H1 (cell line): ENCODE results near the gene TM9SF2. TPM values are rescaled to one million over a fixed set of nuclear protein-coding genes. Genes with fewer than 3 reads are reported as not detected.

Source experiments
- CTCF ChIA-PET: fragments of 300-600 bp; sonication (Branson Sonifier 250); formaldehyde crosslinking; loops from one replicate; lab custom pipeline; 2021; ENCODE audit not compliant: partially characterized antibody; lab: Charles Lee
- POLR2A ChIA-PET: fragments of 300-600 bp; sonication (Branson Sonifier 250); formaldehyde crosslinking; loops from one replicate; lab custom pipeline; 2021; ENCODE audit warnings: inconsistent platforms; ENCODE audit not compliant: partially characterized antibody; lab: Charles Lee
- DNase-seq, 2 experiments: peaks; one replicate each; pipeline versions ENCODE4 v3.0.0 to v3.0.0-alpha.2; 2010 to 2022; ENCODE audit warnings: low spot score in 2 of 2, low read depth in 1 of 2, mixed read lengths in 1 of 2
- FAIRE-seq: peaks from 2 replicates; lab custom pipeline; 2011; peaks lifted over from hg19 to GRCh38; lab: Jason Lieb, UNC
- H2AFZ ChIP-seq: 2 replicates; pipeline ENCODE4 v1.8.1; 2012; ENCODE audit warnings: low read length, inconsistent platforms
- H2AK5ac ChIP-seq: 2 replicates; pipeline ENCODE4 v1.6.1; 2013; ENCODE audit warnings: low read depth, low read length
- H2BK120ac ChIP-seq: replicated peaks from 2 replicates; pipeline ENCODE3; 2013; ENCODE audit warnings: low read depth, low read length, inconsistent platforms
- H2BK12ac ChIP-seq: 2 replicates; pipeline ENCODE4 v1.6.1; 2013; ENCODE audit warnings: low read depth, low read length
- H2BK15ac ChIP-seq: 2 replicates; pipeline ENCODE4 v1.6.1; 2013; ENCODE audit warnings: low read length
- H2BK20ac ChIP-seq: 2 replicates; pipeline ENCODE4 v1.6.1; 2013; ENCODE audit warnings: low read length
- H2BK5ac ChIP-seq: 2 replicates; pipeline ENCODE4 v1.6.1; 2013; ENCODE audit warnings: low read depth, low read length
- H3K14ac ChIP-seq: 2 replicates; pipeline ENCODE4 v1.6.1; 2013; ENCODE audit warnings: inconsistent platforms; ENCODE audit not compliant: insufficient read length
- H3K18ac ChIP-seq: 2 replicates; pipeline ENCODE4 v1.6.1; 2013; ENCODE audit warnings: low read length; ENCODE audit errors: extremely low read depth
- H3K23ac ChIP-seq: 2 replicates; pipeline ENCODE4 v1.6.1; 2013; ENCODE audit warnings: inconsistent platforms; ENCODE audit not compliant: insufficient read length
- H3K23me2 ChIP-seq: 2 replicates; pipeline ENCODE4 v1.6.1; 2013; ENCODE audit warnings: low read depth, low read length
- H3K27ac ChIP-seq: 2 replicates; pipeline ENCODE4 v1.6.1; 2011; ENCODE audit warnings: low read depth, low read length, inconsistent platforms
- H3K27me3 ChIP-seq, 4 experiments: replicated peaks in 1 of 4; 1 replicate in 1 of 4; 2 replicates in 3 of 4; pipeline versions ENCODE4 v1.6.1 to v1.8.1; 2011 to 2013; ENCODE audit warnings: low read length in 3 of 4, mild to moderate bottlenecking in 3 of 4, inconsistent platforms in 2 of 4, mixed read lengths in 2 of 4, moderate library complexity in 1 of 4; ENCODE audit not compliant: control insufficient read depth in 3 of 4, insufficient read depth in 3 of 4; ENCODE audit errors: extremely low read depth in 1 of 4
- H3K36me3 ChIP-seq, 4 experiments: 2 replicates each; pipeline versions ENCODE4 v1.6.1 to v1.8.1; 2011 to 2013; ENCODE audit warnings: mild to moderate bottlenecking in 4 of 4, low read length in 3 of 4, moderate library complexity in 2 of 4, control low read depth in 1 of 4, inconsistent platforms in 1 of 4; ENCODE audit not compliant: insufficient read depth in 4 of 4, control insufficient read depth in 2 of 4
- H3K4ac ChIP-seq: replicated peaks from 2 replicates; pipeline ENCODE3; 2013; ENCODE audit warnings: low read length, low read depth, mixed read lengths, inconsistent platforms; ENCODE audit not compliant: insufficient read length
- H3K4me1 ChIP-seq, 4 experiments: replicated peaks in 1 of 4; 1 replicate in 1 of 4; 2 replicates in 3 of 4; pipeline versions ENCODE4 v1.6.1 to v1.8.1; 2011 to 2013; ENCODE audit warnings: low read length in 3 of 4, inconsistent platforms in 2 of 4, mixed read lengths in 1 of 4; ENCODE audit not compliant: insufficient read depth in 4 of 4, control insufficient read depth in 3 of 4
- H3K4me2 ChIP-seq, 2 experiments: 2 replicates each; pipeline versions ENCODE4 v1.6.1 to v1.8.1; 2011 to 2013; ENCODE audit warnings: low read depth in 2 of 2, low read length in 2 of 2, control low read depth in 1 of 2, inconsistent platforms in 1 of 2, mild to moderate bottlenecking in 1 of 2; ENCODE audit not compliant: insufficient read depth in 1 of 2
- H3K4me3 ChIP-seq, 4 experiments: fragments of 200-600, 300-600 bp in 1 of 4; sonication (generic), shearing (Covaris generic), sonication (Bioruptor Twin) in 1 of 4; 2 replicates each; pipeline versions ENCODE4 v1.5.1 to v1.8.1; 2011 to 2016; ENCODE audit warnings: low read length in 4 of 4, low read depth in 3 of 4, control low read depth in 2 of 4, inconsistent platforms in 2 of 4, mild to moderate bottlenecking in 2 of 4, mixed read lengths in 1 of 4, moderate library complexity in 1 of 4; ENCODE audit not compliant: insufficient read depth in 2 of 4; ENCODE audit errors: extremely low read depth in 1 of 4
- H3K56ac ChIP-seq: replicated peaks from 2 replicates; pipeline ENCODE3; 2013; ENCODE audit warnings: low read depth, mild to moderate bottlenecking, mixed read lengths, low read length, inconsistent platforms; ENCODE audit not compliant: insufficient read length
- H3K79me1 ChIP-seq: 2 replicates; pipeline ENCODE4 v1.6.1; 2013; ENCODE audit warnings: low read depth, low read length, control low read depth
- H3K79me2 ChIP-seq, 2 experiments: 2 replicates each; pipeline versions ENCODE4 v1.6.1 to v1.8.1; 2012 to 2013; ENCODE audit warnings: low read length in 2 of 2, mild to moderate bottlenecking in 2 of 2, inconsistent platforms in 1 of 2; ENCODE audit not compliant: insufficient read depth in 2 of 2, control insufficient read depth in 1 of 2
- H3K9ac ChIP-seq, 4 experiments: replicated peaks in 1 of 4; 1 replicate in 1 of 4; 2 replicates in 3 of 4; pipeline versions ENCODE4 v1.6.1 to v1.8.1; 2011 to 2013; ENCODE audit warnings: low read depth in 3 of 4, low read length in 3 of 4, control low read depth in 2 of 4, mild to moderate bottlenecking in 2 of 4, moderate library complexity in 2 of 4, inconsistent platforms in 1 of 4; ENCODE audit errors: extremely low read depth in 1 of 4
- H3K9me3 ChIP-seq, 2 experiments: 2 replicates each; pipeline versions ENCODE4 v1.6.1 to v1.8.1; 2012 to 2013; ENCODE audit warnings: mild to moderate bottlenecking in 2 of 2, moderate library complexity in 2 of 2, control low read depth in 1 of 2, inconsistent platforms in 1 of 2, low read depth in 1 of 2, low read length in 1 of 2, mixed read lengths in 1 of 2; ENCODE audit not compliant: insufficient read depth in 2 of 2
- H4K20me1 ChIP-seq, 2 experiments: replicated peaks in 1 of 2; 2 replicates each; pipeline versions ENCODE3 to v1.8.1; 2011 to 2013; ENCODE audit warnings: inconsistent platforms in 2 of 2, low read length in 2 of 2, mild to moderate bottlenecking in 1 of 2; ENCODE audit not compliant: insufficient read depth in 2 of 2, control insufficient read depth in 1 of 2
- H4K5ac ChIP-seq: 2 replicates; pipeline ENCODE4 v1.6.1; 2013; ENCODE audit warnings: low read length, low read depth, mixed read lengths, inconsistent platforms; ENCODE audit not compliant: insufficient read length
- H4K8ac ChIP-seq: 2 replicates; pipeline ENCODE4 v1.8.0; 2013; ENCODE audit warnings: mild to moderate bottlenecking, moderate library complexity, low read length, inconsistent platforms; ENCODE audit not compliant: insufficient read depth; ENCODE audit errors: extremely low read depth
- H4K91ac ChIP-seq: replicated peaks from 2 replicates; pipeline ENCODE3; 2013; ENCODE audit warnings: low read length, mixed read lengths, inconsistent platforms; ENCODE audit not compliant: insufficient read length
- ASH2L ChIP-seq: fragments of 200-600, 300-600 bp; sonication (generic); IDR thresholded peaks from one replicate; pipeline ENCODE4 v1.7.1; 2017; ENCODE audit warnings: low read length
- CEBPB ChIP-seq: IDR thresholded peaks from 2 replicates; pipeline ENCODE4 v1.6.1; 2012; ENCODE audit warnings: low read depth, low read length
- EGR1 ChIP-seq: IDR thresholded peaks from 2 replicates; pipeline ENCODE4 v1.6.1; 2011; ENCODE audit warnings: low read depth, low read length, borderline replicate concordance
- FOSL1 ChIP-seq: IDR thresholded peaks from 2 replicates; pipeline ENCODE4 v1.6.1; 2011; ENCODE audit warnings: mild to moderate bottlenecking, low read depth, low read length, moderate library complexity; ENCODE audit not compliant: insufficient read depth
- GABPA ChIP-seq: IDR thresholded peaks from 2 replicates; pipeline ENCODE4 v1.6.1; 2011; ENCODE audit warnings: mild to moderate bottlenecking, low read length, moderate library complexity, borderline replicate concordance; ENCODE audit not compliant: insufficient read depth
- POLR2A ChIP-seq, 2 experiments: IDR thresholded peaks; 1 replicate in 1 of 2; 2 replicates in 1 of 2; pipeline ENCODE4 v1.6.1; 2011; ENCODE audit warnings: low read depth in 2 of 2, low read length in 2 of 2, mild to moderate bottlenecking in 2 of 2; ENCODE audit errors: control extremely low read depth in 1 of 2
- SIX5 ChIP-seq: IDR thresholded peaks from 2 replicates; pipeline ENCODE4 v1.6.1; 2011; ENCODE audit warnings: mild to moderate bottlenecking, low read depth, low read length
- TCF12 ChIP-seq: IDR thresholded peaks from 2 replicates; pipeline ENCODE4 v1.6.1; 2011; ENCODE audit warnings: low read depth, mild to moderate bottlenecking, low read length
- USF2 ChIP-seq: IDR thresholded peaks from 2 replicates; pipeline ENCODE4 v1.6.1; 2011; ENCODE audit warnings: low read length, improper control_type of control experiment
- WGBS, 2 experiments: shearing (Covaris generic) in 1 of 2; methylation state at CpG; one replicate each; pipeline versions ENCODE4 v1.1.6 to v1.1.7; 2013 to 2015; ENCODE audit warnings: low lambda C conversion rate in 2 of 2, mixed read lengths in 2 of 2, inconsistent platforms in 1 of 2, low coverage in 1 of 2, missing lambda C conversion rate in 1 of 2; ENCODE audit not compliant: insufficient replicate concordance in 2 of 2, insufficient coverage in 1 of 2, insufficient read length in 1 of 2; ENCODE audit errors: extremely low coverage in 1 of 2, missing lambda C conversion rate in 1 of 2; 5-methylcytosine and 5-hydroxymethylcytosine counted together
- polyA plus RNA-seq, 7 experiments: library from polyadenylated mRNA; depleted of rRNA in 3 of 7; stranded (reverse) in 5 of 7; unstranded in 2 of 7; fragments of >200 nt in 5 of 7; fragments of 200-250 nt in 2 of 7; gene quantifications; 1 replicate in 5 of 7; 2 replicates in 1 of 7; 4 replicates in 1 of 7; pipeline versions ENCODE4 v1.2.1 to v1.2.3, GENCODE V29; 2011 to 2013; ENCODE audit warnings: missing spikeins in 2 of 7, mixed read lengths in 2 of 7
- total RNA-seq: library from RNA; stranded (reverse); fragmentation: NEBNext Ultra II Directional; extraction: Animal tissue kit (Norgen Biotek cat#: 25700); gene quantifications from 2 replicates; pipeline ENCODE4 v1.2.1, GENCODE V29; 2021

The TM9SF2 gene
- total and polyA plus RNA-seq, 2 of the 8 experiments (the other 6 are each of a cell fraction or from before 2014, with no cell fraction given) = 68.0 to 101 TPM

GRCh38 chr13:99514801-99515200 is 13.5 kb downstream of the TM9SF2 start:
- H3K18ac ChIP-seq = no peak overlapping the region
- H2BK15ac ChIP-seq = no peak overlapping the region
- no peak overlapping the region for H2AK5ac ChIP-seq
- H3K9me3 ChIP-seq = 0 out of 4 replicates have a peak, but pooled peaks cover 3% of the 10 kb centered on the region in 2 experiments
- TF ChIP-seq POLR2A (IDR thresholded peaks at IDR 0.05; ENCODE audit: control extremely low read depth in 1 of 2, low read depth in 2 of 2, low read length in 2 of 2) (no peak), SIX5 (no peak), USF2 (no peak), CEBPB (no peak), TCF12 (no peak), GABPA (no peak), FOSL1 (no peak), EGR1 (no peak), ASH2L (no peak)
- H3K9ac ChIP-seq = no peak overlapping the region
- peaks cover 11 to 67% of the 10 kb centered on the region in 2 experiments for H3K79me2 ChIP-seq
- ChIA-PET POLR2A (interaction anchor here (0.9 kb wide), 1 partner anchor 12 kb away, joined by 3 read pairs; no protein-coding TSS in a partner anchor), CTCF (interaction anchor here (0.8 to 3.5 kb wide), 6 partner anchors 9 to 71 kb away, joined by 3 to 10 read pairs (median 4); no protein-coding TSS in a partner anchor)
- H3K23me2 ChIP-seq = no peaks in the 10 kb centered on the region
- DNase-seq (no peak), FAIRE-seq (no peak)
- H4K5ac ChIP-seq = no peak overlapping the region
- no peak overlapping the region for H3K27ac ChIP-seq
- no peak overlapping the region for H3K56ac ChIP-seq
- no peaks in the 10 kb centered on the region for H3K27me3 ChIP-seq
- no peak overlapping the region for H3K4ac ChIP-seq
- no peak overlapping the region for H2BK20ac ChIP-seq
- no peak overlapping the region for H4K8ac ChIP-seq
- no peak overlapping the region for H2AFZ ChIP-seq
- H3K79me1 ChIP-seq = peaks cover 11% of the 10 kb centered on the region; the same call in 1 of the 2 replicates
- 90% methylated on average over 4 of the region's 4 CpGs; no CpG with 5 or more reads in 1 of the 2 experiments for WGBS, 2 experiments
- H3K4me1 ChIP-seq = no peaks in the 10 kb centered on the region
- H4K20me1 ChIP-seq = peaks cover 0 to 3% of the 10 kb centered on the region in 2 experiments
- H2BK5ac ChIP-seq = no peak overlapping the region
- H3K14ac ChIP-seq = no peak overlapping the region
- no peak overlapping the region for H2BK12ac ChIP-seq
- no peak overlapping the region for H3K23ac ChIP-seq
- no peak overlapping the region for H3K4me2 ChIP-seq
- H3K4me3 ChIP-seq = no peak overlapping the region
- H3K36me3 ChIP-seq = peaks cover 0 to 8% (median 2%) of the 10 kb centered on the region in 4 experiments; a peak in 4 of 8 replicates
- no peak overlapping the region for H2BK120ac ChIP-seq
- no peak overlapping the region for H4K91ac ChIP-seq
